Thoracic aorta endothelial cell (primary cell): ENCODE data around the gene WFDC1. TPM values are rescaled to one million over a fixed set of nuclear protein-coding genes. Genes with fewer than 3 reads are reported as not detected.

Experiments
- small RNA-seq: library from RNA; depleted of rRNA; stranded (forward); fragments of <200 nt; gene quantifications from one replicate; pipeline ENCODE3, GENCODE V24; 2012
- total RNA-seq: library from RNA; depleted of rRNA; stranded (reverse); fragments of >200 nt; gene quantifications from 2 replicates; pipeline ENCODE4 v1.2.3, GENCODE V29; 2012

WFDC1 gene, protein sequence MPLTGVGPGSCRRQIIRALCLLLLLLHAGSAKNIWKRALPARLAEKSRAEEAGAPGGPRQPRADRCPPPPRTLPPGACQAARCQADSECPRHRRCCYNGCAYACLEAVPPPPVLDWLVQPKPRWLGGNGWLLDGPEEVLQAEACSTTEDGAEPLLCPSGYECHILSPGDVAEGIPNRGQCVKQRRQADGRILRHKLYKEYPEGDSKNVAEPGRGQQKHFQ
- not detected in 2 replicates for total RNA-seq

DNA sequence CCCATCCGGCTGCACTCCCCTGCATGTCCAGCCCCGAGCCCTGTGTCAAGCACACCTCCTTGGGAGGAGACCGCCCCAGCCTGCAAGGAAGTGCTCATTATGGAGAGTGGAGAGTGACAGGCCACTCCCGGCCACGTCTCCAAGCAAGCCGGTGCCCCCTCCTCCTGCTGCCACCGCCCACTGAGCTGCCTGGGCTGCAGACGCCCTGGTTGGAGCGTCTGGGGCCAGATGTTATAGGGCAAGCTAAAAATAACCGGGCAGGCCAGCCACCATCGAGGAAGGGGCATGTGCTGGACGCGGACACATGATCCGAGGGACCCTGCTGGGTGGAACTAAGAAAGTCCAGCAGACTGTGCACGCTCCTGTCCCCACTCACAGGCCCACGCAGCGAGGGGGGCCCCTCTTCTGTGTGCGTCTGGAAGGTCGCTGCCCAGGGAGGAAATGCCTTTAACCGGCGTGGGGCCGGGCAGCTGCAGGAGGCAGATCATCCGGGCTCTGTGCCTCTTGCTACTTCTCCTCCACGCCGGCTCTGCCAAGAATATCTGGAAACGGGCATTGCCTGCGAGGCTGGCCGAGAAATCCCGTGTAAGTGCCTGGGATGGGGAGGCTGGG, at the start of gene WFDC1:
WFDC1 (plus strand) TSS at position 348 of the 612 bp plus-strand sequence; CDS start at position 442, 94 bp downstream.

DNA sequence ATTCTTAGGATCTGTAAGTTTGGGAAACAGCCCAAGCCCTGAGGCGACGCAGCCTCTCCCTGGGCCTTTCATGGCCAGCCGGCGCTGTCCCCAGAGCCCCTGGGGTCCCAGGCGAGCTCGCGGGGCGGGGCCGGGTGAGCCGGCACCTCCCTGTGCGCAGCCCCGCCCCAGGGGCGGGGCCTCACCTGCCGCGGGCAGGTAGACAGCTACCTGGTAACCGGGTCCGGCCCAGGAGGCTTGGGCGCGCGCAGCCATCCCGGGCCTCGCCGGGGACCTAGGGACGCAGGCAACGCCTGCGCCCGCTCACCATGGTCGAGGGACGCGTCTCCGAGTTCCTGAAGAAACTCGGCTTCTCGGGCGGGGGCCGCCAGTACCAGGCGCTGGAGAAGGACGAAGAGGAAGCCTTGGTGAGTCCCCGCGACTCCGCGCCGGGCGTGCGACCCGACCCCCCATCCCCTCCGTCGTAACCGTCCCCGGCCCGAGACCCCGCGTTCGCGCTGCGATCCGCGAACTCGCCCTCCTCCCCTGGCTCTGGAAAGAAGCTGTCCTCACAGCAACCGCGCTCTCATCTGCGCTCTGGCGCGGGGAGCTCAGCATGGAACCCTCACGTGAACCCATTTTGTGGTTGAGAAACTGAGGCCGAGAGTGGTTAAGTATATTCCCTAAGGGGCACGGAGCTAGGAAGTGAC, 73.8 kb downstream of the WFDC1 start, which contains the start of gene ATP2C2:
ATP2C2 (plus strand) TSS at position 231 of the 689 bp plus-strand sequence; CDS start at position 309, 78 bp downstream.

Small RNA genes lying within 50 kb of the gene (small RNA-seq; reads per million reads assigned to genes)
- not detected for gene RNA5SP433

Other genes with a start within 250 kb of the WFDC1 start
- gene MBTPS1, start 177.9 kb upstream of the WFDC1 start, total RNA-seq, result 131 and 136 TPM in 2 replicates
- 23.9 and 26.4 TPM in 2 replicates for gene HSDL1, start 149.7 kb upstream of the WFDC1 start, total RNA-seq
- 0.14 TPM in 1 of 2 replicates, not detected in the other for gene DNAAF1, start 149.6 kb upstream of the WFDC1 start, total RNA-seq
- gene TAF1C, start 107.8 kb upstream of the WFDC1 start, total RNA-seq, result 29.1 and 39.0 TPM in 2 replicates
- not detected in 2 replicates for gene ADAD2, start 103.7 kb upstream of the WFDC1 start, total RNA-seq
- gene KCNG4, start 54.9 kb upstream of the WFDC1 start, total RNA-seq, result not detected in 2 replicates
- not detected in 2 replicates for gene ATP2C2, start 73.7 kb downstream of the WFDC1 start, total RNA-seq
- 19.7 and 19.9 TPM in 2 replicates for gene MEAK7, start 209.8 kb downstream of the WFDC1 start, total RNA-seq